Spinal cord (tissue), 10 donors: ENCODE results near the gene NR1I3. TPM values are rescaled to one million over a fixed set of nuclear protein-coding genes. Genes with fewer than 3 reads are reported as not detected.
"Not testable (repeated sequence)": the region's sequence is repeated elsewhere in the genome, so short reads cannot be mapped to it uniquely, and the experiment has no call there.

Experiments
- DNase-seq, 6 donors: peaks; one replicate each; pipeline versions ENCODE4 v3.0.0 to v3.0.0-alpha.2; 2013 to 2015; ENCODE audit warnings: low spot score in 6 of 6, low read depth in 4 of 6
- H3K27ac ChIP-seq: one replicate; pipeline ENCODE4 v1.5.1; 2013; ENCODE audit warnings: low read depth, low read length, control low read depth
- H3K27me3 ChIP-seq: one replicate; pipeline ENCODE4 v1.6.1; 2013; ENCODE audit warnings: low read length; ENCODE audit not compliant: control insufficient read depth, insufficient read depth
- H3K36me3 ChIP-seq: one replicate; pipeline ENCODE4 v1.6.1; 2013; ENCODE audit warnings: low read length; ENCODE audit not compliant: control insufficient read depth, insufficient read depth
- H3K4me1 ChIP-seq: one replicate; pipeline ENCODE4 v1.6.1; 2013; ENCODE audit warnings: low read length; ENCODE audit not compliant: control insufficient read depth, insufficient read depth
- H3K4me3 ChIP-seq: one replicate; pipeline ENCODE4 v1.5.1; 2013; ENCODE audit warnings: low read depth, low read length, control low read depth
- H3K9me3 ChIP-seq: one replicate; pipeline ENCODE4 v1.6.1; 2013; ENCODE audit warnings: low read length; ENCODE audit not compliant: control insufficient read depth, insufficient read depth
- WGBS: methylation state at CpG from one replicate; pipeline ENCODE4 v1.1.5; 2013; ENCODE audit warnings: missing lambda C conversion rate; ENCODE audit not compliant: insufficient coverage; 5-methylcytosine and 5-hydroxymethylcytosine counted together
- polyA plus RNA-seq, 2 donors: library from polyadenylated mRNA; unstranded; fragments of 120-200 nt; gene quantifications; one replicate each; pipeline ENCODE4 v1.2.1, GENCODE V29; 2013; ENCODE audit not compliant: insufficient read length in 2 of 2
- total RNA-seq, 2 donors: library from RNA; depleted of rRNA in 1 of 2; stranded (reverse); fragments of 120-200 nt in 1 of 2; fragments of >200 nt in 1 of 2; gene quantifications; one replicate each; pipeline versions ENCODE4 v1.2.3 to v1.2.4, GENCODE V29; 2013 to 2014
- donor health status: healthy.

The NR1I3 gene
- total and polyA plus RNA-seq, 4 donors, result 4.2 to 5.9 TPM; not detected in 2

DNA sequence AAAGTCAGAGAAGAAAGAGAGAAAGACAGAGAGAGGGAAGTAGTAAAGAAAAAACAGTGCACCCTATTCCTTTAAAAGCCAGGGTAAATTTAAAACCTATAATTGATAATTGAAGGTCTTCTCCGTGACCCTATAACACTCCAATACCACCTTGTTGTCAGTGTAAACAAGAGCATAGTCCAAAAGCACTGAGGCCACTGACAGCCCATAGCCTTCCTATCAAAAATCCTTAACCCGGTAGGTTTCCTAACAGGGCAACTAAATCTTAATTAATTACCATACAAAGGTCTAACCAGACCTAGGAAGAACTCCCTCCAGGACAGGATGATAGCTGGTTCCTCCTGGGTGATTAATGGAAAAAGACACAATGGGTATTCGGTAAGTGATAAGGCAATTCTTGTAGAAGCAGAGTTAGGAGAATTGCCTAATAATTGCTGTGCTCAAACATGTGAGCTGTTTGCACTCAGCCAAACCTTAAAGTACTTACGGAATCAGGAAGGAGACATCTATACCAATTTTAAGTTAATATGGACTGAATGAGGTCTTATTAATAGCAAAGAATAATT, 18.0 kb upstream of the NR1I3 start:
- peaks cover 11% of the 10 kb centered on the region for H3K4me1 ChIP-seq
- not testable (repeated sequence) for H3K27ac ChIP-seq, H3K27me3 ChIP-seq, DNase-seq, H3K9me3 ChIP-seq, H3K36me3 ChIP-seq, H3K4me3 ChIP-seq
- 100% methylated on average over 1 of the region's 4 CpGs for WGBS

DNA sequence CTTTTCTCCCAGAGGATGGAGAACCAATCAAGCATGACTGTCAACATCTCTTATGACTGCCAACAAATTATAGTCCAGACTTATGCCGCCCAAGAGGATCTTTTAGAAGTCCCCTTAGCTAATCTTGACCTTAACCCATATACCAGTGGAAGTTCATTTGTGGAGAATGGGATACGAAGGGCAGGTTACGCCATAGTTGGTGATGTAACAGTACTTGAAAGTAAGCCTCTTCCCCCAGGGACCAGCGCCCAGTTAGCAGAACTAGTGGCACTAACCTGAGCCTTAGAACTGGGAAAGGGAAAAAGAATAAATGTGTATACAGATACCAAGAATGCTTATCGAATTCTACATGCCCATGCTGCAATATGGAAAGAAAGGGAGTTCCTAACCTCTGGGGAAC, 17.3 kb upstream of the NR1I3 start:
- H3K27ac ChIP-seq, H3K27me3 ChIP-seq, H3K36me3 ChIP-seq, H3K4me3 ChIP-seq, H3K9me3 ChIP-seq, H3K4me1 ChIP-seq, DNase-seq: not testable (repeated sequence)
- no CpG with 5 or more reads among the region's 5 CpGs for WGBS

DNA sequence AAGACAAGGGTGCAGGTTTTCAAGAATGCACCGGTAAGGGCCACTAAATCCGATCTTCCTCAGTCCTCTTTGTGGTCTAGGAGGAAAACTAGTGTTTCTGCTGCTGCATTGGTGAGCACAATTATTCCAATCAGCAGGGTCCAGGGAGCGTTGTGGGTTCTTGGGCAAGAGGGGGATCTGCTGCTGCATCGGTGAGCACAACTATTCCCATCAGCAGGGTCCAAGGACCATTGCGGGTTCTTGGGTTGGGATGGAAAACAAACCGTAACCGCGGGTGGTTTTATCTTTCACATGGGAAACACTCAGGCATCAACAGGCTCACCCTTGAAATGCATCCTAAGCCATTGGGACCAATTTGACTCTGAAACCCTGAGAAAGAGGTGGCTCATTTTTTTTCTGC, 13.6 kb upstream of the NR1I3 start:
- no peak for DNase-seq
- H3K36me3 ChIP-seq, result no peaks in the 10 kb centered on the region
- H3K4me3 ChIP-seq, result no peak overlapping the region
- no peaks in the 10 kb centered on the region for H3K27me3 ChIP-seq
- H3K27ac ChIP-seq, result no peak overlapping the region
- 64% methylated on average over 5 of the region's 8 CpGs for WGBS
- no peaks in the 10 kb centered on the region for H3K4me1 ChIP-seq
- H3K9me3 ChIP-seq, result no peaks in the 10 kb centered on the region

DNA sequence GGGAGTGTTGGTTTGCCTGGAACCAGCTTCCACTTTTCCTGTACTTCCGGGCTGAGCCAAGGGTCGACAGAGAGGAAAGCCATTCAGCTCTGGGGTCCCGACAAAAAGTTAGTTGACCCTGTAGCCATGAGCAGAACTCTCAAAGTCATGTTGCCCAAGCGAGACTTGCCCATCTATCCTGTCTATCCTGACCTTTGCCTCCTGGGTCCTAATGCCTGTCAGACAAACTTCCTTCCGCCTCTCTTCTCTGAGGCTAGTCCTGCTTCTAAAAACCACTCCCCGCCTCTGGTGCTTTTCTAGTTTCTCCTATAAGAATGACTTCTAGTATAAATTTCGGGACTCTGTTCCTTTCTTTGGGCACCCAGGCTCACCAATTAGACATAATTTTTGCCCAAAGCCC, 12.8 kb upstream of the NR1I3 start:
- Histone ChIP-seq H3K4me3 (no peak overlapping the region), H3K36me3 (no peaks in the 10 kb centered on the region), H3K4me1 (no peaks in the 10 kb centered on the region), H3K9me3 (no peaks in the 10 kb centered on the region), H3K27ac (no peak overlapping the region), H3K27me3 (no peaks in the 10 kb centered on the region)
- WGBS, result 63% methylated on average over 6 of the region's 7 CpGs
- DNase-seq, result no peak

DNA sequence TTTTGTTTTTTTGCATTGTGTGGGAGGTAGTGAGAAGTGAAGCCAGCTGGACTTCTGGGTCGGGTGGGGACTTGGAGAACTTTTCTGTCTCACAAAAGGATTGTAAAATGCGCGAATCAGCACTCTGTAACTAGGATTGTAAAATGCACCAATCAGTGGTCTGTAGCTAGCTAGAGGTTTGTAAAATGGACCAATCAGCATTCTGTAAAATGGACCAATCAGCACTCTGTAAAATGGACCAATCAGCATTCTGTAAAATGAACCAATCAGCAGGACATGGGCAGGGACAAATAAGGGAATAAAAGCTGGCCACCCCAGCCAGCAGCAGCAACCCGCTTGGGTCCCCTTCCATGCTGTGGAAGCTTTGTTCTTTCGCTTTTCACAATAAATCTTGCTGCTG, 12.1 kb upstream of the NR1I3 start:
- H3K36me3 ChIP-seq, DNase-seq, H3K27me3 ChIP-seq, H3K27ac ChIP-seq, H3K9me3 ChIP-seq, H3K4me1 ChIP-seq, H3K4me3 ChIP-seq: not testable (repeated sequence)
- WGBS, result 71% methylated on average over 5 of the region's 5 CpGs

DNA sequence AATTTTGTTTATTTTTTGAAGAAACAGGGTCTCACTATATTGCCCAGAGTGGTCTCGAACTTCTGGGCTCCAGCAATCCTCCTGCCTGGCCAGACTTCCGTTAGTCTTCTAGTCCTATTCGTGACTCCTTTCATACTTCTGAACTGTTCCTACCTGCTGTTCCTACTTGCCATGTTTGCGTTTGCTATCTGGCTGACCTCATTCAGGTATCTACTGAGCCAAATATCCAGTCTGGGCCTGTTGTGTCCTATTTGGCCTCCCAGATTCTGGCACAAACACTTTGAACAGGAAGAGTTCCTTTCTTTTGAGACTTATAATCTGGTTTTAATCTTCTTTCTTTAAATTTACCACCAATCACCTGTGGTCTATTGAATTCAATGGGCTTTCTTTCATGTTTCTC, 6.9 kb upstream of the NR1I3 start:
- no peak for DNase-seq
- H3K36me3 ChIP-seq, result no peaks in the 10 kb centered on the region
- H3K4me1 ChIP-seq, result no peaks in the 10 kb centered on the region
- no peaks in the 10 kb centered on the region for H3K27me3 ChIP-seq
- 86% methylated on average over 4 of the region's 4 CpGs for WGBS
- H3K4me3 ChIP-seq, result no peak overlapping the region
- H3K9me3 ChIP-seq, result no peaks in the 10 kb centered on the region
- no peak overlapping the region for H3K27ac ChIP-seq

DNA sequence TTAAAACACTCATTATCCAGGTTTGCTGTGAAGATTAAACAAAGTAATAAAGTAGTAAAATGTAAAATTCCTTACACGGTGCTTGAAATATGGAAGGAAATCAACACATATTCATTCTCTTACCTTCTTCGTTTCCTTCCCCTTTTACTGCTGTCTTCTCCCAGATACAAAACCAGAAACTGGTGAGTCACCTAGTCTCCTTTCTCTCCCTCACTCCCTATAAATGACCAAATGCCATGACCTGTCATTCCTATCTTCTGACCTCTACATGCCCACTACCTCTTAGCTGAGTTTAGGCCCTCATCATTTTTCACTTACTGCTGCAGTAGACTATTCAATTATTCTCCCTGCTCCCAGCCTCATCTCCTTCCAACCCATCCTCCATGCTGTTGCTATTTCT, 4.3 kb upstream of the NR1I3 start:
- Histone ChIP-seq H3K4me1 (no peaks in the 10 kb centered on the region), H3K4me3 (no peak overlapping the region), H3K36me3 (no peaks in the 10 kb centered on the region), H3K27ac (no peak overlapping the region), H3K9me3 (no peaks in the 10 kb centered on the region), H3K27me3 (no peaks in the 10 kb centered on the region)
- 100% methylated on average over 1 of the region's 2 CpGs for WGBS
- no peak for DNase-seq

DNA sequence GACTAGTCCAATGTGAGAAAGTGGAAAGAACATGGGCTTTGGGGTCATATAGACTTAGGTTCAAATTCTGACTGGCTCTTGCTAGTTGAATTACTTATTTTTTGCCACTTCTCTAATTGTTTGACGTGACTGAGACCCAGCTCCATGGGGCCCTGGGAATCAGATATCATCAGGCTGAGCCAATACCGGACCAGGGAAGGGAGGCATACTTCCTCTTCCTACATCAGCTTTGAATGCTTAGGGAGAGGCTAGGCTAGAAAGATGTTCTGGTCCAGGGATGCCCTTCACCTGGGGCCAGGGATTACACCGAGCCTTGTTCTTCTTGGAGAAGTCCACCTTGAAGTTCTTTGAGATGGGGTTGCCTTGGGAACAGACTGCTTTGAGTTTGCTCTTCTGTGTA, 3.7 kb upstream of the NR1I3 start:
- WGBS, result 77% methylated on average over 3 of the region's 3 CpGs

DNA sequence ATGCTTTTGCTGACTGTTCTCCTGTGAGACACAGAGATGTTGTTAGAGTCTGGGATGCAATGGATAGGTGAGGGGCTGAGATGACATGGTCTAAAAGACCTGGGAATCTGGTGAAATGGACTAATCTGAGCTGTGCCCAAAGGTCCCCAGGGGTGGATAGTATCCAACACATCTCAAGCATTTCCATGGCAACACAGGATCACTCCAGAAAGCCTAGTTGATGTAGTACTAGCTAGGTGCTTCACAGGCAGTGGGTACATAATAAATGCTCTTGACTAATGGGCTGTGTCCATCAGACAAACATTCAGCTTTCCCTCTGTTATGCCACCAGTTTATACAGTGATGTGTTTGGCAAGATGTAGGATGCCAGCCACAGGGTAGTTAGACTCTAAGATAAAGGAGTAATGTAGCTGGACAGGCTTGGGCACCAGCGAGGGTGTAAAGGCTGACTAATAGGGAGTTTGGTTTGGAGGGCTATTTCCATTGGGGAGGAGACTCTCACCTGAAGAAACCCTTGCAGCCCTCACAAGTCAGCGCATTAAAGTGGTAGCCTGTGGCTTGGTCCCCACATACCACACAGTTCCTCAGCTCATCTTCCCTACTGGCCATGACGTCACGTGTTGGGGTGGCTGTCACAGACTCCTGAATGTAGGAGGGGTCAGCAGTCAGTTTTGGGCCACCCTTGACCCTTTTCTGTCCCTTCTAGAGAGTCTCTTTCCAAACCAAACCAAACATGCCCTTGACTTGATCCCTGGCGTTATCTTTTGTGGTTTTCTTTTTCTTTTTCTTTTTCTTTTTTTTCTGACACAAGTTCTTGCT, 1.8 kb downstream of the NR1I3 start:
- H3K9me3 ChIP-seq, result no peaks in the 10 kb centered on the region
- DNase-seq, result peak in 1 of 6 donors; percentile 16
- no peaks in the 10 kb centered on the region for H3K27me3 ChIP-seq
- peaks cover under 1% of the 10 kb centered on the region for H3K36me3 ChIP-seq
- 100% methylated on average over 1 of the region's 5 CpGs for WGBS
- no peak overlapping the region for H3K4me3 ChIP-seq
- no peaks in the 10 kb centered on the region for H3K4me1 ChIP-seq
- H3K27ac ChIP-seq, result no peak overlapping the region

More for the DNA sequence above, 3.7 kb upstream of the NR1I3 start:
- H3K36me3 ChIP-seq, result no peaks in the 10 kb centered on the region
- H3K4me1 ChIP-seq, result no peaks in the 10 kb centered on the region
- no peak overlapping the region for H3K4me3 ChIP-seq
- H3K27ac ChIP-seq, result no peak overlapping the region
- H3K9me3 ChIP-seq, result no peaks in the 10 kb centered on the region
- DNase-seq, result no peak
- no peaks in the 10 kb centered on the region for H3K27me3 ChIP-seq

DNA sequence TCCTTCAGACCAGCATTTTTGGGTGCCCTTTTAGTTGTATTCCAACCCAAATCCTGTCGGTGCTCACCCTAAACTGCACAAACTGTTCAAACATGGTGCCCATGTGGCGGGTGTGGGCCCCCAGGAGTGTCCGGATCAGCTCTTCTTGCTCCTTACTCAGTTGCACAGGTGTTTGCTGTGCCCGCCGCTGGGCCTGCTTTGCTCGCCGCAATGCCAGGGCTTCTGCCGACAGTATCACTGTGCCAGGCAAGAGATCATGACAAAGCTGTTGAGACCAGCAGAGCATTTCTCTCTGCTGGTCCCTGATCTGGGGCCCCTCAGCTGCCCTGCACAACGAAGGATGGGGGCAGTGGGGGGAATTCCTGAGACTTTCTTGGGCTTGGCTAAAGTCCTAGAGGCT, 4.9 kb downstream of the NR1I3 start:
- WGBS, result 95% methylated on average over 8 of the region's 9 CpGs
- peaks cover 30% of the 10 kb centered on the region for H3K36me3 ChIP-seq
- H3K9me3 ChIP-seq, result no peaks in the 10 kb centered on the region
- no peaks in the 10 kb centered on the region for H3K27me3 ChIP-seq
- no peak overlapping the region for H3K4me3 ChIP-seq
- no peak overlapping the region for H3K27ac ChIP-seq
- DNase-seq, result no peak
- H3K4me1 ChIP-seq, result peaks cover under 1% of the 10 kb centered on the region
